ENCODE results near the gene CYFIP2.

DNA sequence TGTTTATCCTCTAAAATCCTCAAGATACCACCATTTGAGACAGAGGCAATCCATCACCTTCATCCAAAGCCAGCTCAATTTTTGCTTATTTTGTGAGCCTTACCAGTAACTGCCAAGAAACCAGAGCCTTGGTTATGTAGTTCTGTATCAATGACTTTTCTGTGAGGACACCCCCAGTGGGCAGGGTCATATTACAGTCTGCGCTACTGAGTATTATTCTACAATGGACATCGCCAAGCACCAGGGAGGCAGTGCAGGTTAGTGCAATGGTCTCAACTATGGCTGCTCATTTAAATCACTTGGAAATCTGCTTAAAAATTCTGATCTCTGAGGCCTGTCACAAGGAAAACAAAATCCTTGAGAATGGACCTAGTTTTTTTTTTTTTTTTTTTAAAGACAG is 103.6 kb downstream of the CYFIP2 start:
- TF ChIP-seq, protein P1, sequence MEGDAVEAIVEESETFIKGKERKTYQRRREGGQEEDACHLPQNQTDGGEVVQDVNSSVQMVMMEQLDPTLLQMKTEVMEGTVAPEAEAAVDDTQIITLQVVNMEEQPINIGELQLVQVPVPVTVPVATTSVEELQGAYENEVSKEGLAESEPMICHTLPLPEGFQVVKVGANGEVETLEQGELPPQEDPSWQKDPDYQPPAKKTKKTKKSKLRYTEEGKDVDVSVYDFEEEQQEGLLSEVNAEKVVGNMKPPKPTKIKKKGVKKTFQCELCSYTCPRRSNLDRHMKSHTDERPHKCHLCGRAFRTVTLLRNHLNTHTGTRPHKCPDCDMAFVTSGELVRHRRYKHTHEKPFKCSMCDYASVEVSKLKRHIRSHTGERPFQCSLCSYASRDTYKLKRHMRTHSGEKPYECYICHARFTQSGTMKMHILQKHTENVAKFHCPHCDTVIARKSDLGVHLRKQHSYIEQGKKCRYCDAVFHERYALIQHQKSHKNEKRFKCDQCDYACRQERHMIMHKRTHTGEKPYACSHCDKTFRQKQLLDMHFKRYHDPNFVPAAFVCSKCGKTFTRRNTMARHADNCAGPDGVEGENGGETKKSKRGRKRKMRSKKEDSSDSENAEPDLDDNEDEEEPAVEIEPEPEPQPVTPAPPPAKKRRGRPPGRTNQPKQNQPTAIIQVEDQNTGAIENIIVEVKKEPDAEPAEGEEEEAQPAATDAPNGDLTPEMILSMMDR (conservative IDR thresholded peaks at IDR 0.05 in 1 of 2, IDR thresholded peaks at IDR 0.05 in 1 of 2; ENCODE audit: low read depth in 1 of 2, low read length in 2 of 2): no peak
- no peak for TF ChIP-seq EZH2 (IDR thresholded peaks at IDR 0.05; ENCODE audit: low read length, missing control alignments)

Data from fibroblast of lung (primary cell).